Measurements from ENCODE around the gene BCAS3.

Gene BCAS3

GRCh38 chr17:61223725-61224124 is 546.1 kb downstream of the BCAS3 start:
- no peak overlapping the region for H3K4me3 Mint-ChIP-seq
- TF ChIP-seq CTCF (IDR thresholded peaks at IDR 0.05), result no peak
- DNase-seq, result no peak
- no peak overlapping the region for H3K27ac Mint-ChIP-seq
- H3K36me3 Mint-ChIP-seq (ENCODE audit: low read depth), result no peaks in the 10 kb centered on the region
- peaks cover 9% of the 10 kb centered on the region for H3K27me3 Mint-ChIP-seq (ENCODE audit: low read depth, poor library complexity)
- no peaks in the 10 kb centered on the region for H3K9me3 Mint-ChIP-seq
- peaks cover 42% of the 10 kb centered on the region for H3K4me1 Mint-ChIP-seq

- H3K36me3 Mint-ChIP-seq (ENCODE audit: low read depth), result no peaks in the 10 kb centered on the region
- H3K4me1 Mint-ChIP-seq, result peaks cover 31% of the 10 kb centered on the region
- H3K9me3 Mint-ChIP-seq, result no peaks in the 10 kb centered on the region
- H3K27me3 Mint-ChIP-seq (ENCODE audit: low read depth, poor library complexity), result peaks cover 14% of the 10 kb centered on the region
- H3K4me3 Mint-ChIP-seq, result no peak overlapping the region
- DNase-seq, result no peak
- TF ChIP-seq CTCF (IDR thresholded peaks at IDR 0.05), result no peak
- no peak overlapping the region for H3K27ac Mint-ChIP-seq
These were observed 547.7 kb downstream of the BCAS3 start for GRCh38 chr17:61225178-61225882.

GRCh38 chr17:61227866-61228265 is 550.2 kb downstream of the BCAS3 start:
- Mint-ChIP-seq H3K4me3 (no peak overlapping the region), H3K36me3 (ENCODE audit: low read depth) (no peaks in the 10 kb centered on the region), H3K4me1 (peaks cover 37% of the 10 kb centered on the region), H3K9me3 (no peaks in the 10 kb centered on the region), H3K27me3 (ENCODE audit: low read depth, poor library complexity) (peaks cover 21% of the 10 kb centered on the region), H3K27ac (no peak overlapping the region)
- no peak for DNase-seq
- no peak for TF ChIP-seq CTCF (IDR thresholded peaks at IDR 0.05)

- TF ChIP-seq CTCF (IDR thresholded peaks at IDR 0.05), result no peak
- H3K4me1 Mint-ChIP-seq, result peaks cover 46% of the 10 kb centered on the region
- no peaks in the 10 kb centered on the region for H3K36me3 Mint-ChIP-seq (ENCODE audit: low read depth)
- no peak overlapping the region for H3K27ac Mint-ChIP-seq
- H3K27me3 Mint-ChIP-seq (ENCODE audit: low read depth, poor library complexity), result peaks cover 21% of the 10 kb centered on the region
- no peaks in the 10 kb centered on the region for H3K9me3 Mint-ChIP-seq
- no peak for DNase-seq
- H3K4me3 Mint-ChIP-seq, result no peak overlapping the region
These were observed 552.8 kb downstream of the BCAS3 start for GRCh38 chr17:61230461-61230860.

- H3K27ac Mint-ChIP-seq, result no peak overlapping the region
These were observed 553.5 kb downstream of the BCAS3 start for GRCh38 chr17:61230972-61231820.

More at GRCh38 chr17:61230972-61231820, 553.5 kb downstream of the BCAS3 start:
- Mint-ChIP-seq H3K27me3 (ENCODE audit: low read depth, poor library complexity) (peaks cover 21% of the 10 kb centered on the region), H3K36me3 (ENCODE audit: low read depth) (no peaks in the 10 kb centered on the region), H3K9me3 (no peaks in the 10 kb centered on the region), H3K4me1 (peaks cover 49% of the 10 kb centered on the region), H3K4me3 (no peak overlapping the region)
- TF ChIP-seq CTCF (IDR thresholded peaks at IDR 0.05), result no peak
- DNase-seq, result no peak

All from nephron progenitor cell (in vitro differentiated cells).